ENCODE data around the gene NUDCD2. TPM values are rescaled to one million over a fixed set of nuclear protein-coding genes. Genes with fewer than 3 reads are reported as not detected.

The NUDCD2 gene
- total and polyA plus RNA-seq, 2 donors (not counting 3 experiments of a cell fraction or from before 2014, with no cell fraction given) = 3.9 to 50.3 TPM

GRCh38 chr5:163504079-163504931, 44.4 kb upstream of the NUDCD2 start:
- BruUV-seq (replicated peaks) = TSS peak; percentile 0
- peak overlapping the region; percentile 84 for H3K9ac ChIP-seq (replicated peaks; ENCODE audit: extremely low read depth, insufficient read depth, low read length)
- FAIRE-seq = peak; percentile 68
- intact Hi-C loops (cut with micrococcal nuclease) (loop anchor here (2.0 kb wide), 2 partner anchors 62 to 356 kb away; no protein-coding TSS in a partner anchor), dilution Hi-C loops (cut with MboI; ENCODE audit: extremely low pct_ligation_motif_present, low sequenced_read_pairs) (no loop called here)
- H4K20me1 ChIP-seq (replicated peaks; ENCODE audit: control insufficient read depth, extremely low read depth, insufficient read depth, low read length) = no peaks in the 10 kb centered on the region
- no peaks in the 10 kb centered on the region for H3K36me3 ChIP-seq (ENCODE audit: control insufficient read depth in 2 of 2, extremely low read depth in 1 of 2, insufficient read depth in 2 of 2, low read length in 2 of 2)
- TF ChIP-seq POLR2AphosphoS5 (IDR thresholded peaks at IDR 0.05; ENCODE audit: insufficient read depth, low read depth, low read length) (peak; percentile 21), MAX (IDR thresholded peaks at IDR 0.05; ENCODE audit: insufficient read depth, insufficient read length) (no peak)
- peaks cover 36% of the 10 kb centered on the region for H3K79me2 ChIP-seq (ENCODE audit: control insufficient read depth, insufficient read depth, low read length)
- POLR2A ChIA-PET = no interaction called here
- peak; percentile 75 for DNase-seq (ENCODE audit: low read depth, low spot score)
- peak overlapping the region; percentile 60 for H2AFZ ChIP-seq (ENCODE audit: low read depth, low read length)
- peak overlapping the region; percentile 70 for H3K27ac ChIP-seq (ENCODE audit: insufficient read depth, low read depth, low read length)
- H3K9me1 ChIP-seq (replicated peaks; ENCODE audit: control insufficient read depth, extremely low read depth, insufficient read depth, low read length) = no peaks in the 10 kb centered on the region
- CTCF ChIA-PET = interaction anchor here (1.4 to 1.5 kb wide), 3 partner anchors 30 to 44 kb away, joined by 5 to 15 read pairs (median 10); partner anchors contain the start of genes HMMR and NUDCD2
- H3K9me3 ChIP-seq (replicated peaks; ENCODE audit: control insufficient read depth, insufficient read depth, low read length) = no peaks in the 10 kb centered on the region
- peaks cover 29% of the 10 kb centered on the region for H3K4me1 ChIP-seq (ENCODE audit: control insufficient read depth, extremely low read depth, insufficient read depth, low read length)
- H3K4me3 ChIP-seq (replicated peaks in 1 of 3; ENCODE audit: insufficient read depth in 1 of 3, low read depth in 1 of 3, low read length in 3 of 3) = peak overlapping the region; percentile 54 to 98 (median 59)
- no peaks in the 10 kb centered on the region for H3K27me3 ChIP-seq (ENCODE audit: control insufficient read depth in 2 of 2, insufficient read depth in 2 of 2, low read length in 2 of 2)
- H3K4me2 ChIP-seq (ENCODE audit: insufficient read depth, low read length) = peak overlapping the region; percentile 89

All from endothelial cell of umbilical vein (primary cell).